KOPT-K1 (cell line): ENCODE data around the gene EFCAB6.

ENCODE experiments used
- H3K27ac ChIP-seq: fragments of 200-600 bp; sonication (generic); 2 replicates; pipeline ENCODE4 v1.5.1; 2016; ENCODE audit warnings: antibody characterized with exemption, mild to moderate bottlenecking, low read depth, low read length; ENCODE audit not compliant: poor library complexity, severe bottlenecking
- H3K36me3 ChIP-seq: fragments of 200-600 bp; sonication (generic); 2 replicates; pipeline ENCODE4 v1.5.1; 2017; ENCODE audit warnings: antibody characterized with exemption, mild to moderate bottlenecking, low read length, moderate library complexity; ENCODE audit not compliant: insufficient read depth
- H3K9me3 ChIP-seq: fragments of 200-600 bp; sonication (generic); 2 replicates; pipeline ENCODE4 v1.5.1; 2017; ENCODE audit warnings: antibody characterized with exemption, low read length, mild to moderate bottlenecking; ENCODE audit not compliant: insufficient read depth, poor library complexity, severe bottlenecking

The EFCAB6 gene

DNA sequence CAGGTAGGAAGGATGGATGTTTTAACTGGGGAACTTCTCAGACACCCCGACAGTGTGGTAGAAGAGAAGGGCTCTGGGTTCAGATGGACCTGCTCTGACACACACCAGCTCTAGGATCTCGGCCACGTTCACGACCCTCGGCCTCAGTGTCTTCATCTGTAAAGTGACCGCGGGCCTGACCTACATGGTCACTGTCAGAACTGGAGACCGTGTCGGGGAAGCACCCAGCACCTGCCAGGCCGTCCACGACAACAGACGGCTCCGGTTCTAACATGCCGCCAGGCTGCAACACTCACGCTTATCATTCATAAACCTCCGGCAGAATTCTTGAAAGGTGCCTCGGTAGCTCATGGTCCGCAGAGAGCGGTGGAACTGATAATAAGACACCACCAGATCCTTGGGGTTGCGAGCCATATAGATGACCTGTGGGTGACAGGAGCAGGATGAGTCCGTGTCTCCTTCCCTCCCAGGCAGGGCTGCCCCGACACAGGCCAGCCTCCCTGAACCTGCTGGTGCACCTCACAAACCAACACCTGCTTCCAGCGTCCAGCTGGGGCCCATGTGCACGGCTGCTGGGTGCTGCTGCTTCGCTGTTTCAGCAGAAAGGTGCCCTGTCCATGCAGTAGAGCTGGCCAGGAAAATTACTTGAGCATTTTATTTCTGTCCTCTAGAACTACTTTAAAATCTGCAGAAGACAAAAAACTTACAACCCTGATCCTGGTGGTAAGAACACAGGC is 26.6 kb upstream of the EFCAB6 start:
- H3K36me3 ChIP-seq, result no peaks in the 10 kb centered on the region
- no peak overlapping the region for H3K27ac ChIP-seq
- no peaks in the 10 kb centered on the region for H3K9me3 ChIP-seq

DNA sequence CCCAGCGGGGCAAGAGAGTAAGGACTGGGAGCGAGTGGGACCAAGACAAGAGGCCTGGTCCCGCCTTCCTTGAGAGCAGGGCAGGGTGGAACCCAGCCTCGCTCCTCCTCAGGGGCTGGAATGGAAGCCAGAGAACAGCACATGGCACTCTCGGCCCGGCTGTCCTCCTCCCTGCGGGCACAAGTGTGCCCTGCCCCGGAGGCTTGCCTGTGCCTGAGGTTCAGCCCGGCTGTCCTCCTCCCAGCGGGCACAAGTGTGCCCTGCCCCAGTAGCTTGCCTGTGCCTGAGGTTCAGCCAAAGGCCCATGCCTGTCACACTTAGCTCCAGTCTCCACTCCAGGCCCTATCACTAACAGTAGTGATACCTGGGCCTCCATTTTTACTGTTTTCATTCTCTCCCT is 26.1 kb upstream of the EFCAB6 start:
- Histone ChIP-seq H3K9me3 (no peaks in the 10 kb centered on the region), H3K27ac (no peak overlapping the region), H3K36me3 (no peaks in the 10 kb centered on the region)

DNA sequence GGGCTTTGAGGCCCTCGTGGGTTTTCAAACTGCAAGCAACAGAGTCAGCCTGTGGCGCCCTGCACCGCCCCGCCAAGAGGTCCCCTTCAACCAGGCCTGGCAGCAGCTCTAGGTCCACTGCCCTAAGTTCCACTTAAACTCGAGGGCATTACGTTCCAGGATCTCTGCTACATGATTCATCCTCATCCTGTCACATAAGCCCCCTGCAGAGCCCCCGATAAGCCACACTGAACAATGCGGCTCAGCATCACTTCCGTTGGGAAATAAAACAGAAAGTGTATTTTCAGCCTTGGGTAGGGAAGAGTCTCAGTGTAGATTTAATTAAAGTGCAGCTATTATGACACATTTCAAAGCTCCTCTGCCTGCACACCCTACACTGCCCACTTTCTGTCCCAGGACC is 25.6 kb upstream of the EFCAB6 start:
- no peaks in the 10 kb centered on the region for H3K36me3 ChIP-seq

DNA sequence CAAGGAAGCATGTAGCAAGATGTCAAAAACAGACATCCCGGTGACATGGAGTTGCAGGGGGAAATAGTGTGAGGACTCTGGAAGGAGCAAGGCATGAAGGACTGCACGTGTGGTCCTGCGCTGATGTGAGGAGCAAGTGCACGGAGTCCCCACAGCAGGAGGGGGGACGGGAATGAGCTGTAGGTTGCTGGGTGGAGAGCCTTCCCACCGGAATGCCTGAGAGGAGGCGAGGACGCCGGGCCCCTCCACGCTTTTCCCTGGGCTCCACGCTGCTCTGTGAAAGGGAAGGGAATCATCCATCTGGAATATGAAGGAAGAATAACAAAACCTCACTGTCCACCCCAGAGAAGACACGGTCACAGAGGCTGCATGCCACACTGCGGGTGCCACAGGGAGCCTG is 23.6 kb upstream of the EFCAB6 start:
- H3K36me3 ChIP-seq, result no peaks in the 10 kb centered on the region
- no peak overlapping the region for H3K27ac ChIP-seq
- H3K9me3 ChIP-seq, result no peaks in the 10 kb centered on the region

More for the DNA sequence above, 25.6 kb upstream of the EFCAB6 start:
- Histone ChIP-seq H3K9me3 (no peaks in the 10 kb centered on the region), H3K27ac (no peak overlapping the region)

DNA sequence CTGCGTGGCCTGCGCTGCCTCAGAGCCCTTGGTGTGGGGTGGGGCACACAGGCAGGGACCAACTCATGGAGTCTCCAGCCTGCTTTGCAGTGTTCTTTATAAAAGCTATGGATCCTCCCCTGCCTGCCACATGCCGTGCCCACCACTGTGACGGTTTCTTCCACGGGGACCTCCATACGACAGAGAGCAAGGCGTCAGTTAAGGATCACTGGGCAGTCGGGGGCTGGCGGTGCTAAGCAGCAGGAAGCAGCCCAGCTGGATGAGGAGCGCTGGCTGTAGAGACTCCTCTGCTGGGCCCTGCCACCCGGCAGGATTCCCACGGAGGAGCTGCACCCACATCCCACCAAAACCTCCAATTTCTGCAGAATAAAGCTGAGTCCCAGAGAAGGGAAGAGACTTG is 23.1 kb upstream of the EFCAB6 start:
- Histone ChIP-seq H3K27ac (no peak overlapping the region), H3K36me3 (no peaks in the 10 kb centered on the region), H3K9me3 (no peaks in the 10 kb centered on the region)

DNA sequence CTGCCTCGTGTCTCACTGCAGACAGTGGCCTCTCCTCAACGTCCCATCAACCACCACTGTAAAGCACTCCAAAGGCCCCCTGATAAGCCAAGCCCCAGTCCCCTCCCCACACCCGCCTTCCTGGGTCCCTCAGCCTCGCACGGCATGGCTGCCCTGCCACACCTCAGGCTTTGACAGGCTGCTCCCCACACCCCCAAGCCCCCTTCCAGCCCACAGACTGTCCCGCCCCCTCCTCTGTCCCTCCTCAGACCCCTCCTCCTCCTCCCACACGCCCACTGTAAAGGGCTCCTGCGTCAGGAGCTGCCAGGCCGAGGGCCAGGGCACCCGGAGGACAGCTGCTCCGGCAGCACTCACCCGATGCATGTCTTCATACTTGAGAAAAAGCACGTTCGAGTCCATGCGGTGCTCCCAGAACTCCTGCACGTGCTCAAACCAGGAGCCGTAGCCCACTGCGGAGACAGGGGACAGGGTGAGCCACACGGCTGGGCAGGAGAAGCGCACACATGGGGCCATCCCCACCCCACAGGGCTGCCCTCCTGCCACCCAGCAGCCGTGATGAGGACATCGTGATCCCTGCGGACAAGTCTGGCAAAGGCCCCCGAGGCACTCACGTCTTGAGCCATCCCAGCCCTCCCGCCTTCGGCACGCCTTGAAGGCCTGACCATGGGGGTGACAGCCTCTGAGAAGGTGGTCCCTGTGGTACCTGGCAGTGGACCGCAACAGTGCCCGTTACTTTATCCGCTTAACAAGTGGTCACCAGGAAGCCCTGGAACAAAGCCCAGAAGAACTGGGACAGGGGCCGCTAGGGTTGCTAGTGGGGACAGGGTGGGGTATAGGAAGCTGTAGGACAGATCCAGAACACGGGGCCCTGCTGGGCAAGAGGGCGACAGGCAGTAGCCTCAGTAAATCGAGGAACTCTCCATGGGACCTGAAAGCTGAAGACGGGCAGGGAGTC is 21.5 kb upstream of the EFCAB6 start:
- no peaks in the 10 kb centered on the region for H3K9me3 ChIP-seq
- no peaks in the 10 kb centered on the region for H3K36me3 ChIP-seq
- H3K27ac ChIP-seq, result no peak overlapping the region

DNA sequence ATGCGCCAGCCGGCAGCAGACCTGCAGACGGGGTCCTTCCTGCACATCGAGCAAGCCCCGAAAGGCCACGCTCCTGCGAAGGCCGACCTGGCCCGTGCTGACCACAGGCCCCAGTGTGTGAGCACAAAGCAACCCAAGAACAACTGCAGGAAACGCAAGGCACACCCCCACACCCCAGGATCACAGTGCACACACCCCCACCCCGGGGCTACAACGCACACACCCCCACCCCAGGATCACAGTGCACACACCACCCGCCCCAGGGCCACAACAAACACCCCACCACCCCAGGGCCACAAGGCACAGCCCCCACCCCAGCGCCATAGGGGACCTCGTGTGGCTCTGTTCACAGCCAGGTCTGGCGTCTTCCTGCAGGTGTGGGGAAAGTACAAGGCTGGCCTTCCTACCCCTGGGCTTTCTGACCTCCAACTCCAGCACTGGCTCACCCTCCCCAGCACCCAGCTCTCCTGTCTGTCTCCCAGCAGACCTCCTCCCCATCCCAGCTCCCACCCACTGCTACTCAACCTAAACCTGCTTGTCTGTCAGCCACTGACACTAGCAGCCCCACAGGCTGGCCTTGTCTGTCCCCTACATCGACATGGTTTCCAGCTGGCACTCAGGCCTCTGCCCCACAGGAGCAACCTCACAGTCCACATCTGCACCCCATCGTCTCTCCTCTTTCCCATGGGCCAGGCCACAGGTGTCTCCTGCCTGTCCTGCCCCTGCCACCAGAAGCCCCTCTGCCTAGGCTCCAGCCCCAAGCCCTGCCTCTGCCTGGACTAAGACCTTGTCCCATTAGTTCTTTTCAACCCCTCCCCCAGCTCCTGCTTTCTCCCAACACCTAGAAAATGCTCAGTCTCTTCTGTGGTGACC is 20.5 kb upstream of the EFCAB6 start:
- no peaks in the 10 kb centered on the region for H3K36me3 ChIP-seq
- H3K9me3 ChIP-seq, result no peaks in the 10 kb centered on the region
- no peak overlapping the region for H3K27ac ChIP-seq

DNA sequence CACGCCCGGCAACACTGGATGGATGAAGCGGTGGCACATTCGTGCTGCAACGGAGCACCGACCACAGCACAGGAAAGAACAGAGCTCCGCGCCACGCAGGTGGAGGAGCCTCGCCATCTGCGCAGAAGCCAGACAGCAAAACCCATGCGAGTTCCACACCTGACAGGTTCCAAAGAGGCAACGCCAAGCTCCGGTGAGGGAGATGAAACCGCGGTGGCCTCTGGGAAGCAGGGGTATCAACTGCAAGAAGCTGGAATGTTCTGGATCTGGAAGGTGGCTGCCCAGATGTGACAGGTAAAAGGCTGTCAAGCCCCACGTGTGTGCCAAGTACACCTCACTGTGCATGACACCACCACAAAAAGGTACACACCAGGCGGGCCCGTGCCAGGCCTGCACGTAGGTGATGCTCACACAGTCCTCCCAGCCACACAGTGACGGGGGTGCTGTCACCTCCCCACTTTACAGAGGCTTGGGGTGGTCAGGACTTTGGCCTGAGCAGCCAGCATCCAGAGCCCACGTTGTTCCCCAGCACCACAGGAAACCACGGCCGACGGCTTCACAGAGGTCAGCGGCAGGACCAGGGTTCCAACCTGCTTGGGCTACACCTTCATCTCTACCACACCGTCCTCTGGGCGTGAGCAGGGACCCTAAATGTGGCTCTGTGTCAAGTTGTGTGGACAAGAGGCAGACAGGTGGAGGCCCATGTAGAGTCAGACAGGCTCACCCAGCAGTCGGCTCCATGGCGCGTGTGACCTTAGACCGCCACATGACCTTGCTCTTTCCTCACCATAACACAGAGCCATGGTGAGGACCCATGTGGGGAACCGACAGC is 19.7 kb upstream of the EFCAB6 start:
- H3K27ac ChIP-seq, result no peak overlapping the region
- H3K9me3 ChIP-seq, result no peaks in the 10 kb centered on the region
- no peaks in the 10 kb centered on the region for H3K36me3 ChIP-seq

DNA sequence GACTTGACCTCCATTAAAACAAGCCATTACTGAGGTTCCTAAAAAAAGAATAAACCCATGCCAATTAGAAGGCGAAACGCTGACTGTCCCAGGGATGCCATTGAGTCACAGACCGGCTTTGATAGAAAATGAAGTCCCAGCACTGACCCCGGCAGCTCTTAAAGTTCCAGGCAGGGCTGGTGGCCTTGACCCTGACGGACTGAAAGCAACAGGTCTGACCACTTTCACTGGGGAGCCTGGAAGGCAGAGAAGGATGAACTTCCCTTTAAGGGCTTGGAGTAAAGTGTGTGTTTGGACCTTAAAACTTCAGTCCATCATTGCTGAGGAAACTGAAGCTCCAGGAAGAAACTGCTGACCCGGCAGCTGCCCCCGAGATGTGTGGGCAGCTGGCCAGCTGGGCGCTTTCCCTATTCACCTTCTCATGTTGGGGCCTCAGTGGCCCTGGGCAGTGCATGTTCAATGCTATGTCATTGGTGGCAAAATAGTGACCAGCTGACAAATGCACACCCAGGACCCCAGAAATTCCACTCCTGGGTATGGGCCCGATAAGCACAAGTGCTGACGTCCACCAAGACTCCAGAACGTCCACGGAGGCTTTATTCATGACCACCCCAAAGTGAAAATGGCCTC is 18.9 kb upstream of the EFCAB6 start:
- Histone ChIP-seq H3K9me3 (no peaks in the 10 kb centered on the region), H3K36me3 (no peaks in the 10 kb centered on the region), H3K27ac (no peak overlapping the region)

DNA sequence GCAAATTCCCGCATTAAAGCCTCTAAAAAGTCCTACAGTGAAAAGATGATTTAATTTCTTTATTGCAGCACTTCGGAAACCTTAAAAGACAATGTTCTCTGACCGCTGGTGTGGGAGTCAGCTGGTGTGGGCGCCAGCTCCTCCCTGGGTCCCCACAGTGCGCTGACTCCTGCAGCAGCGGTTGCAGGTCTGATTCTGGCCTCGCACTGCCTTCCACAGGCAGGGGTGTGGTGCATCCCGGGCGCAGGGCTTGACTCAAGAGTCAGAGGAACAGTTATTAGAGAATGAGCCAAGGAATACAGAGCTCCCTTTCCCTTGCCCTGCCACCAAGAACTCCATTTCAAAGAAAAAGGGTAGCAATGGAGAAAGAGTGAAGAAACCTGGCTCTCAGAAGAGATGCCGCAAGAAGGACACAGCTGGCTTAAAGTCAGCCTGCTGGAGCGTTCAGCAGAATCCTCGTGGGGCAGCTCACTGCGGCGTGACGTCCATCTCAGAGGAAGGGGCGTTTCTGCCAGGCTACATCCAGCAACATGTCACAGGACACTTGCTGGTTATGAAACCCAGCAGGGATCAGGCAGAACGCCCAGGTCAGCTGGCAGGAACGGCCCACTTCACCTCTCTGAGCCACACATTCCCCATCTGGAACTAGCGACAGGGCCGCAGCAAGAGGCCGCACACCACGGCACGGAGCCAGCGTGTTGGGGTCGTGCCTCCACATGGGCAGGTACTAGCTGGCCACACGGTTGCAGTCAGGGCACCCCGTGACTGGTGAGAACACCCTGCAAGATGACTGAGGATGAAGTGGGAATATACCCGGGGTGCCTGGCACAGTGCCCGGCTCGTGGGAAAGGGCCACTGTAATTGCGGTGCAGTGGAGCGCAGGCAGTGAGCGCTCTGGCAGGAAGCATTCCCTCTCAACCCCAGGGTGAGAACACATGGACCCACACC is 18.1 kb upstream of the EFCAB6 start:
- Histone ChIP-seq H3K36me3 (no peaks in the 10 kb centered on the region), H3K9me3 (no peaks in the 10 kb centered on the region), H3K27ac (no peak overlapping the region)

DNA sequence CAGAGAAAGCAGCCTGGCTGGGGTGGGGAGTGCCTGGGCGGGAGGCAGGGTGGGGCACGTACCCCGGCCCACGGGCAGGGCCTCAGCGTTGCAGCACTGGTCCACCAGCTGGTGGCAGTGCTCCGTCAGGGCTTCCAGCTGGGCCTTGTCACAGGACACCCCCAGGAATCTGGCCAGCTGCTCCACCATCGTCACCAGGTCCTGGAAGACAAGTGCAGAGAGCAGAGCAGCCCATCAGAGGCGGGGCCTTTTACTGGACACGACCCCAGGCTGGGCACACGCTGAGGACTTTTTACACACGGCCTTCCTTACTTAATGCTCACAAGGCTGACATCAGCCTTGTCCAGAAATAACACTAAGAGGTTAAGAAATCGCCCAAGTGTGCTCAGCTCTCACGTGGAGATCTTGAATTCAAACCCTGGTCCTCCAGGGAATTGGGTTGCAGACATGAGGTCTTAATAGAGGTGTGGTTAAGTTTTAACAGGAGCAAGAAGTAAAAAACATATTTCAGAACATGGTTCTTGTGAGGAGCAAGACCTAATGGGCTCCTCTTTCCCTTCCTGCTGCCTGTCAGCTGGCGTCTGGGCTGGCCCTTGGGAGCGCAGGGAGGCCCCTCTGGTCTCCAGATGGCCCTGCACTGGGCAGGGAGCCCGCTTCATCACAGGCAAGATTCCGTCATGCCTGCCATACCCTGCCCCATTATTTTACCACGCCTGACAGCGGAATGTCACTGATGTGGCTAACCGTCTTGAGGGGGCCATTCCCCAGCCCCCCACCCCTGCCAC is 17.1 kb upstream of the EFCAB6 start:
- H3K36me3 ChIP-seq, result no peaks in the 10 kb centered on the region
- no peaks in the 10 kb centered on the region for H3K9me3 ChIP-seq
- no peak overlapping the region for H3K27ac ChIP-seq

DNA sequence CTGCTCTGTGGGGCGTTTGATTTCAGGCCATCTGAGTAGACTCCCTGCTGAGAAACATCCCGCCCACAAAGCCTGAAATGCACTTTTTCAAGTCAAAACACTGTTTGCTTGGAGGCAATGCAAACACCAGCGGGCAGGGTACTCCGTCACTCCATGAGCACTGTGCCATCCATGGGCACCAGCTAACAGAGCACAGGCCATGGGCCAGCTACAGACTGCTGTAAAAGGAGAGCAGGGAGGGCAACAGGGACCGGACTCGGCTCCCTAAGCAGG is 16.6 kb upstream of the EFCAB6 start:
- no peaks in the 10 kb centered on the region for H3K9me3 ChIP-seq
- no peaks in the 10 kb centered on the region for H3K36me3 ChIP-seq
- no peak overlapping the region for H3K27ac ChIP-seq
